HG02938 (cell line): Measurements from ENCODE around the gene SV2B.

Experiments
- ATAC-seq: cut with Tn5 transposase; IDR thresholded peaks from one replicate; pipeline ENCODE4 v1.9.1; 2021; ENCODE audit warnings: mild to moderate bottlenecking, moderate library complexity; ENCODE audit not compliant: unreplicated experiment

SV2B gene

GRCh38 chr15:91225741-91226140 is 125.7 kb downstream of the SV2B start:
- ATAC-seq: no peak

GRCh38 chr15:91227117-91227516 is 127.1 kb downstream of the SV2B start:
- no peak for ATAC-seq

GRCh38 chr15:91227766-91228165 is 127.7 kb downstream of the SV2B start:
- no peak for ATAC-seq

GRCh38 chr15:91228383-91228782 is 128.3 kb downstream of the SV2B start:
- ATAC-seq: no peak

- ATAC-seq: no peak
Measured at GRCh38 chr15:91228890-91229289, 128.8 kb downstream of the SV2B start.

GRCh38 chr15:91231703-91232102 is 131.6 kb downstream of the SV2B start:
- ATAC-seq: no peak

- ATAC-seq: no peak
Measured at GRCh38 chr15:91234759-91235158, 134.7 kb downstream of the SV2B start.

GRCh38 chr15:91235376-91235775 is 135.3 kb downstream of the SV2B start:
- ATAC-seq: no peak

GRCh38 chr15:91237445-91237844 is 137.4 kb downstream of the SV2B start:
- ATAC-seq: no peak

- ATAC-seq: no peak
Measured at GRCh38 chr15:91238644-91239425, 138.8 kb downstream of the SV2B start.

- no peak for ATAC-seq
Measured at GRCh38 chr15:91243826-91244225, 143.8 kb downstream of the SV2B start.

- ATAC-seq: no peak
Measured at GRCh38 chr15:91244919-91245318, 144.9 kb downstream of the SV2B start.

- ATAC-seq: peak; percentile 10
Measured at GRCh38 chr15:91246998-91247397, 146.9 kb downstream of the SV2B start.

- no peak for ATAC-seq
Measured at GRCh38 chr15:91249591-91249990, 149.5 kb downstream of the SV2B start.

- no peak for ATAC-seq
Measured at GRCh38 chr15:91252322-91252721, 152.3 kb downstream of the SV2B start.

- no peak for ATAC-seq
Measured at GRCh38 chr15:91252756-91253155, 152.7 kb downstream of the SV2B start.

- no peak for ATAC-seq
Measured at GRCh38 chr15:91253605-91254004, 153.5 kb downstream of the SV2B start.

GRCh38 chr15:91254766-91255165 is 154.7 kb downstream of the SV2B start:
- ATAC-seq: no peak

GRCh38 chr15:91255670-91256192 is 155.7 kb downstream of the SV2B start:
- no peak for ATAC-seq

- ATAC-seq: no peak
Measured at GRCh38 chr15:91257746-91258414, 157.8 kb downstream of the SV2B start.

GRCh38 chr15:91258415-91258759 is 158.3 kb downstream of the SV2B start:
- ATAC-seq: no peak

- ATAC-seq: no peak
Measured at GRCh38 chr15:91259077-91259476, 159.0 kb downstream of the SV2B start.
